Measurements from ENCODE around the gene PLA2G2C. TPM values are rescaled to one million over a fixed set of nuclear protein-coding genes. Genes with fewer than 3 reads are reported as not detected.
"Not testable (repeated sequence)": the region's sequence is repeated elsewhere in the genome, so short reads cannot be mapped to it uniquely, and the experiment has no call there.

Gene PLA2G2C, protein sequence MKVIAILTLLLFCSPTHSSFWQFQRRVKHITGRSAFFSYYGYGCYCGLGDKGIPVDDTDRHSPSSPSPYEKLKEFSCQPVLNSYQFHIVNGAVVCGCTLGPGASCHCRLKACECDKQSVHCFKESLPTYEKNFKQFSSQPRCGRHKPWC
- under 1 TPM; 0.18 to 0.40 TPM for total RNA-seq

DNA sequence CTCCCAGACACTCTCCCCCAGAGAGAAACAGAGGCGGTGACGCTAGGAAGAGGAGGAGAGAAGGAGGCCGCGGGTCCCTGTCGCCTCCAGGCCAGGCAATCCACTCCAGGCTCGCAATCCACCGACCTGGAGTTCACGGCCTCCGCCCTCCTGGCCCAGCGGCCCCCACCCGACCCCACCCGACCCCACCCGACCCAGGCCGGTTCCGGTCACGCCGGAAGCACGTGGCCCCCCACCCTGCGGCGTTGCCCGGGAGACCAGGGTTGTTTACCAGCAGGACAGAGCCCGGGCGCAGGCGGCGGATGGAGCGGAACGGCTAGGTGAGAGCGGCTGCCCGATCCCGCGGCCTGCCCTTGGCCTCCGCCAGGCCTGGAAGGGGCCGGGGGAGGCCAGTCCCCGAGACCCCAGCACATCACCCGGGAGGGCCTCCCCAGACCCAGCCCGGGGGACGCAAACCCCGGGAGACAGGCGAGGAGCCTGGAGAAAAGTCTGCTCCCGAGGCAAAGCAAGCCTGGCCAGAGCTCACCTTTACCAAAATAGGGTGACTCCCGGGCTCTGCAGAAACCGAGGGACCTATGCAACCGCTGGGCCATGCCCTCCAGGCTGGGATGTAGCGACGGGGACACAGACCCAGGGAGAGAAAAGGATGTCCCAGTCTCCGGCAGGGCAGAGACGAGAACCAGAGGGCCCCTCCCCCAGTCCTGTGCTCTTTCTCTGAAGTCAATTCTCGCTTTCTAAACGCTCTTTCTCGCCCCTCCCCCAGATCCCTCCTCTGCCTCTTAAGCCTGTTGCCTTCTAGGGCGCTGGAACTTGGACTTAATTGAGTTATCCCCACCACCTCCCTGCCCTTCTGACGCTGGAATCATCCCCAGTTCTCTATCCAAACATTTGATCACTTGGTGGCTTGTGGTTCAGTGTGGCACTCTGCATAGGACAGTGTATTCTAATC is at the start of gene PLA2G2C, which contains the start of gene UBXN10:
Gene PLA2G2C (minus strand): TSS at position 685 of the 949 bp plus-strand sequence. CDS start 9,155 bp downstream, outside the sequence.
Gene UBXN10 (plus strand): TSS at position 263 of the 949 bp plus-strand sequence. CDS start 4,466 bp downstream, outside the sequence.
- ChIA-PET POLR2A (interaction anchor here (0.9 kb wide), 1 partner anchor 304 kb away, joined by 3 read pairs; the partner anchor contains the start of gene OTUD3), CTCF (interaction anchor here (0.6 kb wide), 1 partner anchor 15 kb away, joined by 3 read pairs; no protein-coding TSS in a partner anchor)
- peaks cover 52% of the 10 kb centered on the region for H3K4me1 Mint-ChIP-seq

DNA sequence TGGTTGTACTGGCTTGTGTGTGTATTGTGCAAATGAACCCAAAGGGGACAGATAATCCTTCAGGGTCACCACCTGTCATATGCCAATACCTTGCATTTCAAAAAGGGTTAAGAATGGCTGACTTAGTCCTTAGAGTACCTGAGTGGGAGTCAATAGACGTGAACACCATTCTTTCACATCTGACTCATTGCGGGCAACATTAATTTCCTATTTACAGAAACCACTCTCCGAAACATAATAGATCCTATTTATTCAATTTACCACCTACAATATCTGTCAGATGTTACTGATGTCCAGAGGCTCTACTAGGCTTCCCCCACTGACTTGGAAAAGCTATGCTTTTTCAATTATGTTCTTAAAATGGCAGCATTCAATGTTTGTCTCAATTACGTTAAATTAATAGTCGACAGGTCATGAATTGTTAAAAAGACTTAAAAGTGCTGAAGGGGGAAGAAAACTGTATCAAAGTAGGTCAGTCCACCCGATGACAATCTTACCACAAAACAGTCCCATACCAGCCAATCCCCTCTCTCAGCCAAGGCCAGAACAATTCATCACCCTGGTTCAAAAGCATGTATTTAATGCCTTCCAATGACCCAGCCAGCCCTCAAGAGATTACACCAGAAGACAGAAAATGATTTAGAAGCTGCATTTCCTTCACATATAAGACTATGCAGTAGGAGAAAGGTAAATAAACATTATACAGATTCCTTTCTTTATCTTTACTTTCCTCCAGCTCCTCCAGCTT is 48.6 kb upstream of the PLA2G2C start:
- H3K9me3 Mint-ChIP-seq: no peaks in the 10 kb centered on the region
- H3K4me3 Mint-ChIP-seq: no peak overlapping the region
- H3K4me1 Mint-ChIP-seq: no peaks in the 10 kb centered on the region
- no peaks in the 10 kb centered on the region for H3K36me3 Mint-ChIP-seq (ENCODE audit: low read depth)
- no peak for DNase-seq
- ChIA-PET CTCF (interaction anchor here (1.3 to 1.9 kb wide), 2 partner anchors 19 to 22 kb away, joined by 3 to 4 read pairs; no protein-coding TSS in a partner anchor), POLR2A (no interaction called here)
- peaks cover 56% of the 10 kb centered on the region for H3K27me3 Mint-ChIP-seq
- H3K27ac Mint-ChIP-seq: no peak overlapping the region

More for the DNA sequence above, at the start of gene PLA2G2C, which contains the start of gene UBXN10:
- no peaks in the 10 kb centered on the region for H3K9me3 Mint-ChIP-seq
- H3K27ac Mint-ChIP-seq: peak within 1 kb of the TSS; percentile 84
- peak within 1 kb of the TSS; percentile 61 for H3K4me3 Mint-ChIP-seq
- DNase-seq: peak; percentile 75
- peaks cover 4% of the 10 kb centered on the region for H3K36me3 Mint-ChIP-seq (ENCODE audit: low read depth)
- peaks cover 17% of the 10 kb centered on the region for H3K27me3 Mint-ChIP-seq

DNA sequence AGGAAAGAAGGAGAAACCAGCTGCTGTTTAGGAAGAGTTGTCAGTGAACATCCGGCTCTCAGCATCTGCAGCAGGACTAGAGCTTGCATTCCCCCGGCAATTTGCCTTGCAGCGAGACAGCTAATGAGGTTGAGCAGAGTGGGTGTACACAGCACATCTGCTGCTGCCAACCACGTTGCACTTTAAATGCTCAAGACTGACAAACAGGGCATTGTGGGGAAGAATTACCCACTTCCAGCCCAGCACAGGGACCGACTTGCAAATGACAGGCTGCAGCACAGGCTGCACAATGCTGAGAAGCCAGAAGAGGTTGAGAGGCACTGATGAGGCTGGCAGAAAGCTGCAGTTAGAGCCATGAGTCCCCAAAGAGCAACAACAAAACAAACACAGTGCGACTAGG is 47.5 kb upstream of the PLA2G2C start:
- H3K4me3 Mint-ChIP-seq: no peak overlapping the region
- H3K36me3 Mint-ChIP-seq (ENCODE audit: low read depth): no peaks in the 10 kb centered on the region
- CTCF ChIA-PET: interaction anchor here (1.2 to 1.9 kb wide), 2 partner anchors 16 to 21 kb away, joined by 3 to 4 read pairs; no protein-coding TSS in a partner anchor
- H3K27ac Mint-ChIP-seq: no peak overlapping the region
- no peaks in the 10 kb centered on the region for H3K4me1 Mint-ChIP-seq
- POLR2A ChIA-PET: interaction anchor here (1.2 kb wide), 1 partner anchor 25 kb away, joined by 3 read pairs; no protein-coding TSS in a partner anchor
- H3K9me3 Mint-ChIP-seq: no peaks in the 10 kb centered on the region
- H3K27me3 Mint-ChIP-seq: peaks cover 57% of the 10 kb centered on the region
- DNase-seq: no peak

DNA sequence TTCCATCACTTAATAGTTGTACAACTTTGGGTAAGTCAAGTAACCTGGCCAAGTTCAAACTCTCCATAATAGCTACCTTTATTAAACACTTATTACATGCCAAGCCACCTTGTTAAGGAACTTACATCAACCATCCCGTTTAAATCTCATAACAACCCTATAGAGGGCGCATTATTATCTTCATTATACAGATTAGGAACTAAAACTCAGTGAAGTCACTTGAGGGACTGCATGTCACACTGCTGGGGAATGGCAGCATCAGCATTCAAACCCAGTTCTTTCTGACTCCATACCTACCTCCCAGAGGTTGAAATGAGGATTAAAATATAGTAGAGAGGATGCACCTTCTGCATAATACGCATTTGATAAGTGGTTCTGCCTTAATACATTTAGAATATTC is 47.1 kb upstream of the PLA2G2C start:
- no peaks in the 10 kb centered on the region for H3K36me3 Mint-ChIP-seq (ENCODE audit: low read depth)
- DNase-seq: no peak
- H3K9me3 Mint-ChIP-seq: no peaks in the 10 kb centered on the region
- H3K4me3 Mint-ChIP-seq: no peak overlapping the region
- H3K27ac Mint-ChIP-seq: no peak overlapping the region
- peaks cover 62% of the 10 kb centered on the region for H3K27me3 Mint-ChIP-seq
- ChIA-PET POLR2A (interaction anchor here (1.2 kb wide), 1 partner anchor 25 kb away, joined by 3 read pairs; no protein-coding TSS in a partner anchor), CTCF (interaction anchor here (1.2 to 1.9 kb wide), 2 partner anchors 15 to 20 kb away, joined by 3 to 4 read pairs; no protein-coding TSS in a partner anchor)
- no peaks in the 10 kb centered on the region for H3K4me1 Mint-ChIP-seq

DNA sequence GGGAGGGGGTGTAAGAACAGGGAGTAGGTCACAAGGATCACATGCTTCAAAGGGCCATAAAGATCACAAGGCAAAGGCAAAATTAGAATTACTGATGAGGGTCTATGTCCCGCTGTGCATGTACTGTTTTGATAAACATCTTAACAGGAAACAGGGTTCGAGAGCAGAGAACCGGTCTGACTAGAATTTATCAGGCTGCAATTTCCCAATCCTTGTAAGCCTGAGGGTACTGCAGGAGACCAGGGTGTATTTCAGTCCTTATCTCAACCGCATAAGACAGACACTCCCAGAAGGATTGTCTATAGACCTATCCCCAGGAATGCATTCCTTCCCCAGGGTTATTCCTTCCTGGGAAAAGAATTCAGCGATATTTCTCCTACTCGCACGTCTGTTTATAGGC is 46.2 kb upstream of the PLA2G2C start:
- H3K4me1 Mint-ChIP-seq: not testable (repeated sequence)
- CTCF ChIA-PET: interaction anchor here (1.5 kb wide), 1 partner anchor 19 kb away, joined by 9 read pairs; no protein-coding TSS in a partner anchor

DNA sequence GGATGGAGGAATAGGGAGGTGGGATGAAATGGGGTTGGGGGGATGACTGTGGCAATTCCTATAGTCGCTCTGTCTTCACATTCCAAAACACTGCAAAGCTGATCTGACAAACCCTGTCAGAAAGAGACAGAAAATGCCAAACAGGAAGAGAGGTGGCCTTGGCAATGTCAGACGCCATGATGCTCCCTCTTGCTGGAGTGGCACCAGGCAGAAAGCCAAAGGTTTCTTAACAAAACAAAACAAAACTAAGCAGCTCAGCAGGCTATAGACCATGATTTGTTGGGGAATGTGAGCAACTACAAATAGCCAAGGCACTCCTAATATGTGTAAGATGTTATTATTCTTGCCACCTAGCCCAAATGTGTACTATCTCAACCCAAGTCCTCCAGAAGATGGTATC is 42.9 kb upstream of the PLA2G2C start:
- CTCF ChIA-PET: no interaction called here

More for the DNA sequence above, 46.2 kb upstream of the PLA2G2C start:
- H3K9me3 Mint-ChIP-seq; H3K36me3 Mint-ChIP-seq (ENCODE audit: low read depth); POLR2A ChIA-PET; H3K4me3 Mint-ChIP-seq; DNase-seq; H3K27ac Mint-ChIP-seq: not testable (repeated sequence)
- H3K27me3 Mint-ChIP-seq: peaks cover 69% of the 10 kb centered on the region

DNA sequence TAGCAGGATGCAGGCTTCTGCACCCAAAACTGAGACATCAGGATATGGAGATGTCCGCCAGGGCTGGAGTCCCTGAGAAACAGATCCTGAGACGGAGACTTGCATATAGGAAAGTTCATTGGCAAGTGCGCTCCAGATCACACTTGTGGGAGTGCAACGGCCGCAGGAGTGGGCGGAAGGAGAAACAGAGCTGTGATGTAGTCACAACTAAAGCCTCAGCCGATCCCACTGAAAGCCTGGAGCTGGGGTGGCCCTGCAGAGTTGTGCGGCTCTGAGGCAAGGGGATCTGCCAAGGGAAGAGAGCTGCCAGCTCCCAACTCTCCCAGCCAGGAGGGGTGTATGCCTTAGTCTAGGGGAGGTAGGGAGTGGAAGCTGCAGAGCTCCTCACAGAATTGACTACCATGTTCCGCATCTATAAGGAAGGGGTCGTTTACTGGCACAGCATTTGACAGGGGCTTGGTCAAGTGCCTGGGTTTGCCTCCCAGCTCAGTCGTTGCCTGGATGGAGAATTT is 42.1 kb upstream of the PLA2G2C start:
- DNase-seq: no peak
- no peak overlapping the region for H3K27ac Mint-ChIP-seq
- no peaks in the 10 kb centered on the region for H3K36me3 Mint-ChIP-seq (ENCODE audit: low read depth)
- H3K27me3 Mint-ChIP-seq: peaks cover 64% of the 10 kb centered on the region
- H3K4me1 Mint-ChIP-seq: no peaks in the 10 kb centered on the region
- H3K4me3 Mint-ChIP-seq: no peak overlapping the region
- ChIA-PET CTCF (no interaction called here), POLR2A (no interaction called here)
- H3K9me3 Mint-ChIP-seq: no peaks in the 10 kb centered on the region

More for the DNA sequence above, 42.9 kb upstream of the PLA2G2C start:
- DNase-seq: no peak
- Mint-ChIP-seq H3K4me3 (no peak overlapping the region), H3K9me3 (no peaks in the 10 kb centered on the region), H3K27me3 (peaks cover 66% of the 10 kb centered on the region), H3K36me3 (ENCODE audit: low read depth) (no peaks in the 10 kb centered on the region), H3K27ac (no peak overlapping the region), H3K4me1 (no peaks in the 10 kb centered on the region)
- POLR2A ChIA-PET: no interaction called here

DNA sequence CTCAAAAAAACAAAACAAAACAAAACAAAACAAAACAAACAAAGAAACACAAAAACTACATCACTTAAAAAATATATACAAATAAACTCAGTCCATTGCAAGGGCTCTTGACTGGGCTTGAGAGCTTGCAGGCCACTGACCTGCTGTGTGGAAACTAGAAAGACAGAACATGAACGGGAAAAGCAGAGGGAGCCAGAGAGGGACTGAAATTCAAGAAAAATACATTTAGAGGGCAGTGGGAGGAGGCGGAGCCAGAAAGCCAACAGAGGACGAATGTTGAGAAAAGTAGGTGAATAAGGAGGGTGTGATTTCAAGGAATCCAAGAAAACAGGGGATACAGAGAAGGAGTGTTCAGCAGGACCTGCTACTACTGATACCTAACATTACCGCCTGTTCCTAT is 41.4 kb upstream of the PLA2G2C start:
- no peaks in the 10 kb centered on the region for H3K36me3 Mint-ChIP-seq (ENCODE audit: low read depth)
- POLR2A ChIA-PET: no interaction called here
- no peak overlapping the region for H3K27ac Mint-ChIP-seq
- no peaks in the 10 kb centered on the region for H3K4me1 Mint-ChIP-seq
- peaks cover 62% of the 10 kb centered on the region for H3K27me3 Mint-ChIP-seq
- no peak for DNase-seq
- no peaks in the 10 kb centered on the region for H3K9me3 Mint-ChIP-seq
- no peak overlapping the region for H3K4me3 Mint-ChIP-seq
- CTCF ChIA-PET: no interaction called here

DNA sequence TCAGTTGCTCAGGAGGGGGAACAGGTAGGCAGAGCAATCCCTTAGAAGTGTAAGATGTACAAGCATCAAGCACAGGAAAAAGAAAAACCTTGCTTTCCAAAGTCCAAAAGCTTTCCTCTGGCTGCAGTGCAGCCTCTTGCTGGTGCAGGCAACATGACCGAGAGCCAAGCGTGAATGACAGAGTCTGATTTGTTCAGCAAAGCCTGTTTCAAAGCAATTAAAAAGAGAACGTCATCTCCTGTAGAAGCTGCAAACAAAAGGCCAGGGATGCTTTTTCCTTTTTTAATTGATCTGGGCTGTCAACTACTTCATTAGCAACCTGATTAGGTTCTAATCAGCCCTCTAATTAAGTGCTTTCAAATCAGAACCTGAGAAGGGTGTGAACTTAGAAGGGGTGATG is 38.2 kb upstream of the PLA2G2C start:
- Mint-ChIP-seq H3K9me3 (no peaks in the 10 kb centered on the region), H3K4me3 (no peak overlapping the region), H3K27ac (no peak overlapping the region), H3K36me3 (ENCODE audit: low read depth) (no peaks in the 10 kb centered on the region), H3K4me1 (no peaks in the 10 kb centered on the region), H3K27me3 (peaks cover 56% of the 10 kb centered on the region)
- ChIA-PET POLR2A (no interaction called here), CTCF (interaction anchor here (0.9 kb wide), 1 partner anchor 11 kb away, joined by 3 read pairs; no protein-coding TSS in a partner anchor)
- DNase-seq: no peak

DNA sequence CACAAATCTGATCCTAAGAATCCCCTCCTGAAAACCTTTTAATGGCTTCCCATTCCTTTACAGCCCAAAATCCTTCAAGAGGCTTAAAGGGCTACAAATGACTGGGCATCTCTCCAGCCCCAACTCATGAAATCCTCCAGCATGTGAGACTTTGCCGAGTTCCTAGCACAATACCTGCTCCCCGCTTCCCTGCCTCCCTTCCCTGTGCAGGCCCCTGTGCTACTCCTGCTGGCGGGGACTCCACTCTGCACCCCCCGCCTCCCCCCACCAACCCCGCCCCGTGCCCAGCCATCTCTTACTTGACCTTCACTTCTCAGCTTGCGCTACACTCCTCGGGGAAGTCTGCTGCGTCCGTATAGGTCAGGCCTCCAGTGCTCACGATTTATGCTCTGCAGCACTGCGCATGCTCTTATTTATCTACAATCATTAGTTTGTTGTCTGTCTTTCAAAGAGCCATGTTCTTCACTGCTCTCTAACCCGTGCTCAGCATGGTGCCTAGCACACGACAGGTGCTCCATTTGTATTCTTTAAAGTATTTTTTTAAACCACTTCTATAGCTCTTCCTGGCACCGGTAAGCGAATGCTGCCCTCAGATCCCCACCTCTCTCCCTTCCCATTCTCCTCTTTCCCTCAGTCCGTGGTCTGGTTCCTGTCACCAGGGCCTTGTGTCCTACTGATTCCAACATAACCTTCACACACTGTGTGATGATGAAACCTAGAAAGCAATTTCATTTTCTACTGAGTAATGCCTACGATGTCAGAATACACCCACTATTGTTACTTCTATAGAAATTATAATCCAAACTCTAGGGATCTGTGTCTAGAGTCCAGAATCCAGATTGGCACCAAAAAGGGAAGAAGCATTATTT is 37.5 kb upstream of the PLA2G2C start:
- ChIA-PET POLR2A (no interaction called here), CTCF (interaction anchor here (0.9 to 1.5 kb wide), 2 partner anchors 11 kb away, joined by 3 to 4 read pairs; no protein-coding TSS in a partner anchor)
- H3K9me3 Mint-ChIP-seq: no peaks in the 10 kb centered on the region
- no peak for DNase-seq
- H3K27ac Mint-ChIP-seq: no peak overlapping the region
- peaks cover 52% of the 10 kb centered on the region for H3K27me3 Mint-ChIP-seq
- H3K4me3 Mint-ChIP-seq: no peak overlapping the region
- no peaks in the 10 kb centered on the region for H3K36me3 Mint-ChIP-seq (ENCODE audit: low read depth)
- no peaks in the 10 kb centered on the region for H3K4me1 Mint-ChIP-seq

DNA sequence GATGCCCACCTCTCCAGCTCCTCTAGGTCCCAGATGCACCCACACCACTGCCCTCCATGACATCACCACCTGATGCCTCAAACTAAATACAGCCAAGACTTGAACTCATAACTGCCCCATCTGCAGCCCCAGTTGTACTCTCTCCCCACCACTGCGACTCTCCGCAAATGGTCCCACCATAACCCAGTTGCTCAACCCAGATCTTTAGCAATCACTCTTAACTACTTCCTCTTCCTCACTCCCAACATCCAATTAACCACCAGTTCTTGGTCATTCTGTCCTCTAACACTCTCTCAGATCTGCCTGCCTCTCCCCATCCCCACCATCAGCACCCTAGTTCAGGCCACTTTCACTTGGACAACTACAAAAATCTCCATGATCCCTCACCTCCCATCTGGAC is 36.8 kb upstream of the PLA2G2C start:
- no peaks in the 10 kb centered on the region for H3K4me1 Mint-ChIP-seq
- no peak overlapping the region for H3K4me3 Mint-ChIP-seq

More for the DNA sequence above, 36.8 kb upstream of the PLA2G2C start:
- H3K27me3 Mint-ChIP-seq: peaks cover 48% of the 10 kb centered on the region
- DNase-seq: no peak
- ChIA-PET POLR2A (no interaction called here), CTCF (interaction anchor here (1.5 kb wide), 1 partner anchor 11 kb away, joined by 4 read pairs; no protein-coding TSS in a partner anchor)
- H3K36me3 Mint-ChIP-seq (ENCODE audit: low read depth): no peaks in the 10 kb centered on the region
- H3K9me3 Mint-ChIP-seq: no peaks in the 10 kb centered on the region
- no peak overlapping the region for H3K27ac Mint-ChIP-seq
